HL-60 (cell line): ENCODE data around the gene CHML.

Experiments used
- DNase-seq, 2 experiments: peaks; one replicate each; pipeline ENCODE4 v3.0.0-alpha.2; 2010 to 2020; ENCODE audit warnings: low read depth in 1 of 2, low spot score in 1 of 2
- H3K27ac ChIP-seq: fragments of 250-450 bp; sonication (Bioruptor Pico); replicated peaks from 2 replicates; pipeline ENCODE4 v1.5.1; 2020; ENCODE audit warnings: mild to moderate bottlenecking, moderate library complexity
- H3K27me3 ChIP-seq: fragments of 250-450 bp; sonication (Bioruptor Pico); 2 replicates; pipeline ENCODE4 v1.5.1; 2021; ENCODE audit warnings: mild to moderate bottlenecking, moderate library complexity; ENCODE audit not compliant: insufficient read depth, poor library complexity, severe bottlenecking
- H3K4me3 ChIP-seq: replicated peaks from 2 replicates; pipeline ENCODE4 v1.5.1; 2011; ENCODE audit warnings: mild to moderate bottlenecking, control low read depth, low read length; ENCODE audit not compliant: insufficient read depth
- GABPA ChIP-seq: IDR thresholded peaks from 2 replicates; pipeline ENCODE4 v1.6.1; 2012; ENCODE audit warnings: low read depth
- POLR2AphosphoS5 ChIP-seq: IDR thresholded peaks from 2 replicates; pipeline ENCODE4 v1.6.1; 2012; ENCODE audit warnings: low read depth
- SPI1 ChIP-seq: IDR thresholded peaks from 2 replicates; pipeline ENCODE4 v1.6.1; 2012; ENCODE audit warnings: low read depth, mild to moderate bottlenecking, borderline replicate concordance
- TF ChIP-seq, protein P1 (sequence below): IDR thresholded peaks from 2 replicates; pipeline ENCODE4 v1.6.1; 2012; ENCODE audit warnings: low read depth; ENCODE audit not compliant: insufficient replicate concordance
- TF ChIP-seq, protein P2 (sequence below): IDR thresholded peaks from one replicate; pipeline ENCODE4 v1.5.1; 2011; ENCODE audit warnings: low read length, control low read depth, inconsistent platforms; ENCODE audit not compliant: insufficient read depth

Gene CHML

DNA sequence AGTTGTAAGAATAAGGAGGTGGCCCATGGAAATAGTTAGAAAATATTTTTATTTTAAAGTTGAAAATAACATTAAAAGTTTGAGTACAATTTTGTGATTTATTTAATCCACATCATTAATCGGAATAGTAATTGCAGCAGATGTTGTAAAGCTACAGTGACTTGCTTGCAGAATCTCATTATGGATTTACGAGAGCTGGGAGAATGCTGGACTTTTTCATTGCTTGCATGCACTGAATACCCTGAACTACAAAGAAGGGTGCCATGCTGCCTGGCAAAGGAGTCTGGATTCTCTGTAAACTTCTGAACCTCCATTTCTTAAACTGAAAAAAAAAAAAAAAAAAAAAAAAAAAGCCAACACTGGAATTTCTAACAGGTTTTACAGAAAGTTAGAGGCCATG, 38.4 kb upstream of the CHML start:
- Histone ChIP-seq H3K27ac (no peak overlapping the region), H3K4me3 (no peak overlapping the region), H3K27me3 (peaks cover 4% of the 10 kb centered on the region)
- DNase-seq = no peak
- TF ChIP-seq, protein P1, sequence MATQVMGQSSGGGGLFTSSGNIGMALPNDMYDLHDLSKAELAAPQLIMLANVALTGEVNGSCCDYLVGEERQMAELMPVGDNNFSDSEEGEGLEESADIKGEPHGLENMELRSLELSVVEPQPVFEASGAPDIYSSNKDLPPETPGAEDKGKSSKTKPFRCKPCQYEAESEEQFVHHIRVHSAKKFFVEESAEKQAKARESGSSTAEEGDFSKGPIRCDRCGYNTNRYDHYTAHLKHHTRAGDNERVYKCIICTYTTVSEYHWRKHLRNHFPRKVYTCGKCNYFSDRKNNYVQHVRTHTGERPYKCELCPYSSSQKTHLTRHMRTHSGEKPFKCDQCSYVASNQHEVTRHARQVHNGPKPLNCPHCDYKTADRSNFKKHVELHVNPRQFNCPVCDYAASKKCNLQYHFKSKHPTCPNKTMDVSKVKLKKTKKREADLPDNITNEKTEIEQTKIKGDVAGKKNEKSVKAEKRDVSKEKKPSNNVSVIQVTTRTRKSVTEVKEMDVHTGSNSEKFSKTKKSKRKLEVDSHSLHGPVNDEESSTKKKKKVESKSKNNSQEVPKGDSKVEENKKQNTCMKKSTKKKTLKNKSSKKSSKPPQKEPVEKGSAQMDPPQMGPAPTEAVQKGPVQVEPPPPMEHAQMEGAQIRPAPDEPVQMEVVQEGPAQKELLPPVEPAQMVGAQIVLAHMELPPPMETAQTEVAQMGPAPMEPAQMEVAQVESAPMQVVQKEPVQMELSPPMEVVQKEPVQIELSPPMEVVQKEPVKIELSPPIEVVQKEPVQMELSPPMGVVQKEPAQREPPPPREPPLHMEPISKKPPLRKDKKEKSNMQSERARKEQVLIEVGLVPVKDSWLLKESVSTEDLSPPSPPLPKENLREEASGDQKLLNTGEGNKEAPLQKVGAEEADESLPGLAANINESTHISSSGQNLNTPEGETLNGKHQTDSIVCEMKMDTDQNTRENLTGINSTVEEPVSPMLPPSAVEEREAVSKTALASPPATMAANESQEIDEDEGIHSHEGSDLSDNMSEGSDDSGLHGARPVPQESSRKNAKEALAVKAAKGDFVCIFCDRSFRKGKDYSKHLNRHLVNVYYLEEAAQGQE = no peak
- TF ChIP-seq POLR2AphosphoS5 = no peak
- TF ChIP-seq, protein P2, sequence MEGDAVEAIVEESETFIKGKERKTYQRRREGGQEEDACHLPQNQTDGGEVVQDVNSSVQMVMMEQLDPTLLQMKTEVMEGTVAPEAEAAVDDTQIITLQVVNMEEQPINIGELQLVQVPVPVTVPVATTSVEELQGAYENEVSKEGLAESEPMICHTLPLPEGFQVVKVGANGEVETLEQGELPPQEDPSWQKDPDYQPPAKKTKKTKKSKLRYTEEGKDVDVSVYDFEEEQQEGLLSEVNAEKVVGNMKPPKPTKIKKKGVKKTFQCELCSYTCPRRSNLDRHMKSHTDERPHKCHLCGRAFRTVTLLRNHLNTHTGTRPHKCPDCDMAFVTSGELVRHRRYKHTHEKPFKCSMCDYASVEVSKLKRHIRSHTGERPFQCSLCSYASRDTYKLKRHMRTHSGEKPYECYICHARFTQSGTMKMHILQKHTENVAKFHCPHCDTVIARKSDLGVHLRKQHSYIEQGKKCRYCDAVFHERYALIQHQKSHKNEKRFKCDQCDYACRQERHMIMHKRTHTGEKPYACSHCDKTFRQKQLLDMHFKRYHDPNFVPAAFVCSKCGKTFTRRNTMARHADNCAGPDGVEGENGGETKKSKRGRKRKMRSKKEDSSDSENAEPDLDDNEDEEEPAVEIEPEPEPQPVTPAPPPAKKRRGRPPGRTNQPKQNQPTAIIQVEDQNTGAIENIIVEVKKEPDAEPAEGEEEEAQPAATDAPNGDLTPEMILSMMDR = no peak

DNA sequence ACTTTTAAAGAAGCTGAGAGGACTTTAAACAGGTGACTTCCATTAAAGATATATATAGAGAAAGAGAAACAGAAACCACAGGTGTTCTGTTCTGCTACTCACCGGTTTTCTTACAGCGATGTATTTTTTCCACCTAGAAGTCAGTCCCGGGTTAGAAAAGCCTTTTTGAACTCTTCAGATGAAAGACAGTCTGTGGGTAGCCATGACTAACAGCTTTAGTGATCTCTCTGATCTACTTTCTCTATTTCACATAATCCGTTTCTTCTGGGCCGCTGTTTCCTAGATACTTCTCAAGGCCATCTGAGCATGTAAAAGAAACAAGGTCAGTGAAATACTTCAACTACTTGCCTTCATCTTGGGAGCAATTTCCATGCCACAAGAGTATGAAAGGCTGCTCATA, 37.0 kb upstream of the CHML start:
- no peak for TF ChIP-seq POLR2AphosphoS5
- TF ChIP-seq SPI1 = no peak
- TF ChIP-seq, protein P1 = no peak
- TF ChIP-seq, protein P2 = no peak
- TF ChIP-seq GABPA = no peak
- Histone ChIP-seq H3K4me3 (no peak overlapping the region), H3K27me3 (peaks cover 4% of the 10 kb centered on the region), H3K27ac (no peak overlapping the region)
- no peak for DNase-seq

DNA sequence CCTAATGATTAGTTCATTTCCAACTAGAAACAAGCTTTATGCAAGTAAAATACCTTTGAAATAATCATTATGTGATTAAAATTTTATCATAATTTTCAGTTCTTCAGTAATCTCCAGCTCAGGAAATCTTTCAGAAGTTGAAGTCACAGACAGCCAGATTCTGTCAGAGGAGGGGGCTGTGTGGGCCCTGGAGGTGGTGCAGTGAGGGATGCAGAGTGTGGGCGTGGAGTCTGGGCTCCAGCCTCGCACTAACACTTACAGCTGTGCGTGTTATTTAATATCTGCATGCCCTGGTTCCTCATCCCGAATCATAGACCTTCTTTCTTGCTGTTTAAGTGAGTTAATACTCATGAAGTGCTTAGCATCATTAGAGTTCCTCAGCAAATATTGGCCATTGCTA, 35.8 kb upstream of the CHML start:
- DNase-seq = no peak
- no peak overlapping the region for H3K4me3 ChIP-seq
- H3K27ac ChIP-seq = no peak overlapping the region
- peaks cover 4% of the 10 kb centered on the region for H3K27me3 ChIP-seq
- TF ChIP-seq, protein P2 = no peak
- TF ChIP-seq GABPA (no peak), POLR2AphosphoS5 (no peak), SPI1 (no peak)
- TF ChIP-seq, protein P1 = no peak
